ENCODE measurements around the gene ATP8B4.

ATP8B4 gene

DNA sequence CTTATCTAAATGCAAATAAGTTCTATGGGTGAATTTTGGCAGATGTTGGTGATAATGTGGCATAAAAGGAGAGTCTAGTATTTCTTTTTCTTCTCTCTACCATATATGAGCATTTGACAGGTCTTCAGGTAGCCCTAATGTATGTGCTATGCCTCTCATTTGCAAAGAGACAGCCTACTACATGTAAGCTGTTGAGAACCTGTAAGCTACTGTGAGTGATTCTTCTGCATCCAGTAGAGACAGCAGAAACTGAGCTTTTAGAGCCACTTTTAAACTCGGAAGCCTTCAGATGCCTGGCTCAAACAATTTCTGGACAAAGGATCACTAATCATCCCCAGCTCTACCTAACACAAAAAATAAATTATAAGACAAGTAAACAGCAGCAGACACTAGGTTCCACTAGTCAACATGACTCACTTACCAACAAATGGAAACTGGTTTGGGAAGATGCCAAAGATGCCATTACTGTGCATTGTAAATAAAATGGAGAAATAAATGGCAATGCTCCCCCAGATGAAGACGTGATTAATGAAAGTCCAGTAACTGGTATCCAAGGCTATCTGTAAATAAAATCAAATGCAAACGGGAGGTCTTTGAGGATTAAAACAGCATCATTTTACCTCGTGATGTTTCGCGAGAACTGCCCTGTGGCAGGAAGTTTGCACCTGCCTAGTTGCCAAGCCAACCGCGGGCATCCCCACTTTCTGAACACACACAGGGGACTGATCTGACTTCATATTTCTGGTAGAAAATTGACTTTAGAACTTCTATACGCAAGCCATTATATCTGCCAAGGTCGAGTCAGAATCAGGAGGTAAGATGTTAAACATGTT is 252.9 kb downstream of the ATP8B4 start:
- H3K27ac ChIP-seq (ENCODE audit: low read length): no peak overlapping the region
- H3K9me3 ChIP-seq (ENCODE audit: control insufficient read depth in 1 of 2, low read length in 2 of 2): no peaks in the 10 kb centered on the region
- H3K4me3 ChIP-seq (ENCODE audit: low read depth in 1 of 2, low read length in 2 of 2): no peak overlapping the region
- no peaks in the 10 kb centered on the region for H3K36me3 ChIP-seq (ENCODE audit: control insufficient read depth in 1 of 2, insufficient read depth in 2 of 2, low read length in 2 of 2)
- no peaks in the 10 kb centered on the region for H3K27me3 ChIP-seq (ENCODE audit: low read depth, low read length)
- H3K4me1 ChIP-seq (ENCODE audit: control insufficient read depth in 1 of 2, insufficient read depth in 2 of 2, low read length in 2 of 2): no peaks in the 10 kb centered on the region

DNA sequence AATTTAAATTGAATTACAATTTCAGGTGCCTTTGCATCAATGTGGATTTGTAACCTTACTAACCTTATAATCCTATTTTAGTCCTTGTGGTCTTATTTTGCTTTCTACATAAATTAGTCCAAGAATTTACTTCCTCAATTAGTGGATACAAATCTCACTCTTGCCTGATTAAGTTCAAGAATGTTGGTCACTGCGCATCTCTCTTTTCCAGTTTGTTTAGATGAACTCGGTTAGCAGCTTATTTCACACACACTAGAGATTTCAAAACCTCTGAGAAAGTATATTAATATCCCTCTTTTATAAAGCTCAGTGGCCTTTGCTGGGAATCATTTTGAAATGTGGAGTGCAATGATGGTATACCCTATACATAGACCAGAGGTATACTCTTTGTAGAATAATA is 254.8 kb downstream of the ATP8B4 start:
- H3K27ac ChIP-seq (ENCODE audit: low read length): no peak overlapping the region
- H3K4me1 ChIP-seq (ENCODE audit: control insufficient read depth in 1 of 2, insufficient read depth in 2 of 2, low read length in 2 of 2): no peaks in the 10 kb centered on the region
- no peaks in the 10 kb centered on the region for H3K27me3 ChIP-seq (ENCODE audit: low read depth, low read length)
- H3K36me3 ChIP-seq (ENCODE audit: control insufficient read depth in 1 of 2, insufficient read depth in 2 of 2, low read length in 2 of 2): no peaks in the 10 kb centered on the region
- no peak overlapping the region for H3K4me3 ChIP-seq (ENCODE audit: low read depth in 1 of 2, low read length in 2 of 2)
- no peaks in the 10 kb centered on the region for H3K9me3 ChIP-seq (ENCODE audit: control insufficient read depth in 1 of 2, low read length in 2 of 2)

DNA sequence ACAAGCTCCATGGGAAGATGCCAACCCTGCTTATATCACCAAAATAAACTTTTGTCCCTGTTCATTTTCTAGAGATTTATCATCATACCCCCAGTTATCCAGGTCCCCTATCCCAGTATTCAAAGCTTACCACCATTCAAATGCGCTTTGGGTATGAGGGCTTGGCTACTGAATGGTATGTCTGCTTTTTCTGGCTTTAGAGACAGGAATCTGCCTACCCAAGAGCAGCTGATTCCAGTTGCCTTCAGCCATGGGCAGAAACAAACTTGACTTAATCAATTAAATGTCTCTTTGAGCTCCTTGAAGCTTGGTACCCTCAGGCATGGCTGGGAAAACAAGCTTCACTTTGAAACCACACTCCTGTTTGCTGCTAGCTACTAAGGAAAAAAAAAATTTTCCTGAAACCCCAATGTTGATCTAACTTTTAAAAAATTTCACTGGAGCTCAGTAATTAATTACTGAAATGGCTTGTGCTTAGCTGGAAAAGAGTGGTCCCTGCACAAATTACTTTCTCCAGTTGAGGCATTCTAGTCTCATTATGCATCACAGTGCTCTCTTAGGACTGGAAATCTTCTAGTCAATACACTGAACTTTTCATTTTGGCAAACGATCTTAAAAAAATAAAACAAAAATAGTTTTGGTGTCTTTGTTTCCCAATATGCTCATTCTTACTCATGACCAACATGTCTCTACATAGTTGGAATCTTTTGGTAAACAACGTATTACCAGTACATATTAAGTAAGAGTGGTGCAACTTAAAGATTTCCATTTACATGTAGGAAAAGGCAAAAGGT is 255.4 kb downstream of the ATP8B4 start:
- no peaks in the 10 kb centered on the region for H3K9me3 ChIP-seq (ENCODE audit: control insufficient read depth in 1 of 2, low read length in 2 of 2)
- H3K36me3 ChIP-seq (ENCODE audit: control insufficient read depth in 1 of 2, insufficient read depth in 2 of 2, low read length in 2 of 2): no peaks in the 10 kb centered on the region
- H3K27ac ChIP-seq (ENCODE audit: low read length): peak overlapping the region; percentile 35

DNA sequence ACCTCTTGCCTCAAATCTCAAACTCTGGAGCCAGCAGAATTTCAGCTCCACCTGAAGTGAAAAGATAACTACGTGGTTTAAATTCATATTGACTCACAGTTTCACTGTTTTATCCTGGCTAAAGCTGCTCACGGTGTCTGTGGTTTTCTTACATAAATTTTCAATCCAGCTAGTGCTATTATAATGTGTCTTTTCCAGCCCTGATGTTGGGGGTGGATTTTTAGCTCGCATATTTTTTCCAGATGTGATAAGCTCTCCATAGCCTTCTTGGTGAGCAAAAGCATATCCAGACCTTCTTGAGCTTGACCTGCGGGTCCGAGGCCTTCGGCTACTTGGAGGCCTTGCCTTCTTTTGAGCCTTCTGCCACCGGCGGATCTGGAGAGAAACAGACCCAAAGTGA is 258.9 kb downstream of the ATP8B4 start:
- Histone ChIP-seq H3K9me3 (ENCODE audit: control insufficient read depth in 1 of 2, low read length in 2 of 2) (no peaks in the 10 kb centered on the region), H3K27me3 (ENCODE audit: low read depth, low read length) (no peaks in the 10 kb centered on the region), H3K36me3 (ENCODE audit: control insufficient read depth in 1 of 2, insufficient read depth in 2 of 2, low read length in 2 of 2) (peaks cover 0 to 3% of the 10 kb centered on the region in 2 donors), H3K4me1 (ENCODE audit: control insufficient read depth in 1 of 2, insufficient read depth in 2 of 2, low read length in 2 of 2) (peaks cover 0 to 3% of the 10 kb centered on the region in 2 donors), H3K4me3 (ENCODE audit: low read depth in 1 of 2, low read length in 2 of 2) (no peak overlapping the region), H3K27ac (ENCODE audit: low read length) (no peak overlapping the region)

More for the DNA sequence above, 255.4 kb downstream of the ATP8B4 start:
- Histone ChIP-seq H3K4me3 (ENCODE audit: low read depth in 1 of 2, low read length in 2 of 2) (no peak overlapping the region), H3K27me3 (ENCODE audit: low read depth, low read length) (no peaks in the 10 kb centered on the region), H3K4me1 (ENCODE audit: control insufficient read depth in 1 of 2, insufficient read depth in 2 of 2, low read length in 2 of 2) (no peaks in the 10 kb centered on the region)

DNA sequence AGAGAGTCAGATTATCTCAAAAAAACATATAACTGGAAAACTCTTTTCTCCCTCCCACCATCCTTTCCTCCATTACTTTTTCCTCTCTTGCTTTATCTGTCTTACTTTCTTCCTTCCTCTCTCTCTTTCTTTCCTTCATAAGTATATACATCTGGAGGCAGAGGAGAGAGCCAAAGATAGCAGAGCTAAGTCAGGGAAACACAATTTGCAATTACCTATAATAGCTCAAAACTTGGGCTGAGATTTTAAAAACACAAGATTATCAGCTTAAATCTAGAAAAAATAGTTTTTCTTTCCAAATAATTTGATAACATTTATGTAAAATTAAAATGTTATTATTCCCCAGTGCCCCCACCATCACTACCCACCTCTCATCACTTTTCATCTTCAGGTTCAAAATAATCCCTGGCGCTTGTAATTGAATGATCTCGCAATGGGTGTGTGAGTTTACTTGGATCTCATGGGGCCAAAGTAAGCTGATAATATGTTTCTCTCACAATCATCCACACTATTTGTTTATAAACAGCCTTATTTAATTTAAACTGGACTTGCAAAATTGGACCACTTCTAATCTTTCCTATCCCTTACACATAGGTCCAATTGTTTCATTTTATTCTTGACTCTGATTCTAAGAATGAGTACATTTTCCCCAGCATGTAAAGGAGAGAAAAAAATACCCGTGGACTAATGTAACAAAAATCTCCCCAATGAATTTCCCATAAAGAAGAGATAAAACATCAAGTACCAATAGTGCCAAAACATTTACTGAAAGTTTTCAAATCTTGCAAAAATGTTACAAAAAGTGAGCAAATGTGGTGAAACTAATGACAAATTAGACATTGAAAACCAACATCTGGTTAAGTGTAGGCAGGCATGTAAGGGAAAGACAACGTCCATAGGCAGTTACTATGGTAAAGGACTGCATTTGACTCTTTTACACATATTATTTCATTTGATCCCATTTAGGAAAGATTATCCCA is 261.2 kb downstream of the ATP8B4 start:
- Histone ChIP-seq H3K27ac (ENCODE audit: low read length) (no peak overlapping the region), H3K27me3 (ENCODE audit: low read depth, low read length) (no peaks in the 10 kb centered on the region), H3K4me1 (ENCODE audit: control insufficient read depth in 1 of 2, insufficient read depth in 2 of 2, low read length in 2 of 2) (peaks cover 0 to 3% of the 10 kb centered on the region in 2 donors), H3K4me3 (ENCODE audit: low read depth in 1 of 2, low read length in 2 of 2) (no peak overlapping the region), H3K9me3 (ENCODE audit: control insufficient read depth in 1 of 2, low read length in 2 of 2) (no peaks in the 10 kb centered on the region), H3K36me3 (ENCODE audit: control insufficient read depth in 1 of 2, insufficient read depth in 2 of 2, low read length in 2 of 2) (peaks cover 0 to 3% of the 10 kb centered on the region in 2 donors)

DNA sequence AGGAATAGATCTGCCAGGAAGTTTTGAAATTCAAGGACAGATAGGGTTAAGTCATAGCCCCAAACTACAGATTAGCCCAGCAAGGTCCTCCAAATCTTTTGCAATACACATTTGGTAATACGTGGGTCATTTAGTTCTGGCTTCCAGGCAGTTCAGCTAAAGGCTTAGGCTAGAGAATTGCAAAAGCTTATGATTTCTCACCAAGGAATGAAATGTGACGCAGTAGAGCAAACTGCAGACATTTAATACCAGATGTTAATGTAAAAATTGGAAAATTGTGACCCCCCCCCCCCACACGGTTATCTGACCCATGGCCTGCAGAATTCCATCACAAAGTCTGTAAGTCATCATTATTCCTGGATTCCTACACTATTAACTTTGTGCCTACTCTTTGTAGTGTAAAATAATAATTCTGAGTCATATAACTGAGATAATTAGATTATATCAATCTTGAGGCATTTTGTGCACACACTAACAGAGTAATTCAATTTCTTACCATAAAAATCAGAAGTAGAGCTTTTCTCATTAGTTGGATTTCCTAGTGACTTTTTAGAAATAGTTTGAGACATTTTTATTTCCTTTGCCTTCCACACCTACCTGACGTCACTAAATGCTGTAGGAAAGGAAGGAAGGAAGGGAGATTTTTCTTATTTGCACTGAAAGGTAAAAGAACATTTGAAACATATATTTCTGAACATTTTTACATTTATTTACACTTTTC is 263.0 kb downstream of the ATP8B4 start:
- H3K4me3 ChIP-seq (ENCODE audit: low read depth in 1 of 2, low read length in 2 of 2): no peak overlapping the region
- H3K27ac ChIP-seq (ENCODE audit: low read length): peak overlapping the region; percentile 3
- H3K36me3 ChIP-seq (ENCODE audit: control insufficient read depth in 1 of 2, insufficient read depth in 2 of 2, low read length in 2 of 2): peaks cover 0 to 3% of the 10 kb centered on the region in 2 donors
- peaks cover 0 to 3% of the 10 kb centered on the region in 2 donors for H3K4me1 ChIP-seq (ENCODE audit: control insufficient read depth in 1 of 2, insufficient read depth in 2 of 2, low read length in 2 of 2)
- H3K9me3 ChIP-seq (ENCODE audit: control insufficient read depth in 1 of 2, low read length in 2 of 2): no peaks in the 10 kb centered on the region
- no peaks in the 10 kb centered on the region for H3K27me3 ChIP-seq (ENCODE audit: low read depth, low read length)

DNA sequence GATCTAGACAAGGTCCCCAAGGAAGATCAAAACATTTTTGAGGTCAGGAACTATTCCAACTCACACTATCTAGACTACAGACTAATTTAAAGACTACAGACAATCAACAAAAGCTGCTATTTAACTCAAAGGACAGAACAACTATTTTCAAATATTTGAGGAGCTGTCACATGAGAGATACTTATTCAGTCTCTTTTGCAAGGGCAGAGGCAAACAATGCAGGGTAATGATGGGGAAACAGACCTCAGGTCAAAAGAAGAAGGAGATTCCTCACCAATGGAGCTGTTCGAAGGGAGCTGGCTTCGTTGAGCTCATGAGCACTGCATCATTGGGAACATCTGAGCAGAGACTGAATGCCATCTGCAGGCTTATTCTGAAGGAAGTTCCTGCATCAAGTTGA is 266.3 kb downstream of the ATP8B4 start:
- no peak overlapping the region for H3K4me3 ChIP-seq (ENCODE audit: low read depth in 1 of 2, low read length in 2 of 2)
- no peaks in the 10 kb centered on the region for H3K9me3 ChIP-seq (ENCODE audit: control insufficient read depth in 1 of 2, low read length in 2 of 2)
- no peaks in the 10 kb centered on the region for H3K27me3 ChIP-seq (ENCODE audit: low read depth, low read length)
- H3K36me3 ChIP-seq (ENCODE audit: control insufficient read depth in 1 of 2, insufficient read depth in 2 of 2, low read length in 2 of 2): peaks cover 0 to 10% of the 10 kb centered on the region in 2 donors
- peaks cover 0 to 8% of the 10 kb centered on the region in 2 donors for H3K4me1 ChIP-seq (ENCODE audit: control insufficient read depth in 1 of 2, insufficient read depth in 2 of 2, low read length in 2 of 2)
- H3K27ac ChIP-seq (ENCODE audit: low read length): no peak overlapping the region

DNA sequence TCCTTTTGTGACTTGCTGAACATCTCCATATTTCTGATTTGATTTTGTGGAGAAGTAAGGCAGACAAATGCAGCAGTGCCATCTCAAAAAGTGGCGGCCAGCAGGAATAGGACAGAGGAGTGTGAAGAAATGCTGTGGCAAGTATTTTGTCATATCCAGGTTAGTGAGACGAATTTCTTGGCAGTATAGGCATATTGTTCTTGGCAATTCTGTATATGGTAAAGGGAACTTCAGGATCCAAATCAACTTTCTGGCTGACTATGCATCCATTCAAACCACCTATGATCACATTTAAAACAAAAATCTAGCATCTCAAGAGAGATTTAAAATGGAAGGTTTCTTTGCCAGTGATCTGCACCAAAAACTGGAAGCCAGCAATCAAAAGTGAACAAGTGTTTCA is 270.2 kb downstream of the ATP8B4 start:
- Histone ChIP-seq H3K27me3 (ENCODE audit: low read depth, low read length) (no peaks in the 10 kb centered on the region), H3K4me1 (ENCODE audit: control insufficient read depth in 1 of 2, insufficient read depth in 2 of 2, low read length in 2 of 2) (peaks cover 0 to 5% of the 10 kb centered on the region in 2 donors), H3K9me3 (ENCODE audit: control insufficient read depth in 1 of 2, low read length in 2 of 2) (no peaks in the 10 kb centered on the region), H3K36me3 (ENCODE audit: control insufficient read depth in 1 of 2, insufficient read depth in 2 of 2, low read length in 2 of 2) (peaks cover 0 to 10% of the 10 kb centered on the region in 2 donors), H3K27ac (ENCODE audit: low read length) (peak overlapping the region; percentile 61), H3K4me3 (ENCODE audit: low read depth in 1 of 2, low read length in 2 of 2) (no peak overlapping the region)

DNA sequence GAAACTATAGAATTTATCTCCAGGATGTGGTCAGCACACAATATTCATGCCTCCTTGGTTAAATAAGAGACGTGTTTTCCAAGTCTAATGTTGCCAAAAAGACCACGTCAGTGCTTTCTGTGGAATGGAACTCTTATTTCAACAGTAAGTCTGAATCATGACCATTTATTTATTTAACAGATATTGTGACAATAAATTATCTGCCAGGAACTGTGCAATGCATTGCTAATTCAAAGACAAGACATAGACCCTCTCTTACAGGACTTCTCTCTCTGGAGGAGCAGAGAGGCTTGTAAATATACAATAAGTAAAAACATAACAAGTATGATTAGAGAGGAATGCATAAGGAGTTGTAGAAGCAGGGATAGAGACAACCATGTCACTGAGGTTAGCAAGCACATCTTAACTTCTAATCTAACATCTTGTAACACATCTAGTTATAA is 270.7 kb downstream of the ATP8B4 start:
- Histone ChIP-seq H3K9me3 (ENCODE audit: control insufficient read depth in 1 of 2, low read length in 2 of 2) (no peaks in the 10 kb centered on the region), H3K27ac (ENCODE audit: low read length) (peak overlapping the region; percentile 61), H3K4me1 (ENCODE audit: control insufficient read depth in 1 of 2, insufficient read depth in 2 of 2, low read length in 2 of 2) (peaks cover 0 to 5% of the 10 kb centered on the region in 2 donors), H3K4me3 (ENCODE audit: low read depth in 1 of 2, low read length in 2 of 2) (no peak overlapping the region), H3K27me3 (ENCODE audit: low read depth, low read length) (no peaks in the 10 kb centered on the region), H3K36me3 (ENCODE audit: control insufficient read depth in 1 of 2, insufficient read depth in 2 of 2, low read length in 2 of 2) (peaks cover 0 to 10% of the 10 kb centered on the region in 2 donors)
